ENCODE data around the gene OSTM1.

Gene OSTM1

GRCh38 chr6:108074359-108075144 lies at the start of gene OSTM1:
OSTM1 (minus strand) TSS chr6:108074741; CDS start chr6:108074651, 90 bp downstream.
- DNase-seq = peak; percentile 60

- no peak for DNase-seq
Measured at GRCh38 chr6:108123946-108124345, 49.4 kb upstream of the OSTM1 start.

GRCh38 chr6:108123481-108123929 lies 49.0 kb upstream of the OSTM1 start:
- DNase-seq = no peak

- DNase-seq = no peak
Measured at GRCh38 chr6:108121612-108122011, 47.1 kb upstream of the OSTM1 start.

GRCh38 chr6:108120311-108120710 lies 45.8 kb upstream of the OSTM1 start:
- DNase-seq = no peak

- DNase-seq = no peak
Measured at GRCh38 chr6:108119769-108120141, 45.2 kb upstream of the OSTM1 start.

GRCh38 chr6:108118810-108119768 lies 44.5 kb upstream of the OSTM1 start:
- no peak for DNase-seq

GRCh38 chr6:108118359-108118724 lies 43.8 kb upstream of the OSTM1 start:
- no peak for DNase-seq

- no peak for DNase-seq
Measured at GRCh38 chr6:108117427-108118358, 43.2 kb upstream of the OSTM1 start.

GRCh38 chr6:108116546-108117426 lies 42.2 kb upstream of the OSTM1 start:
- no peak for DNase-seq

- DNase-seq = no peak
Measured at GRCh38 chr6:108115598-108116058, 41.1 kb upstream of the OSTM1 start.

- DNase-seq = no peak
Measured at GRCh38 chr6:108114841-108115597, 40.5 kb upstream of the OSTM1 start.

GRCh38 chr6:108113557-108114519 lies 39.3 kb upstream of the OSTM1 start:
- DNase-seq = no peak

GRCh38 chr6:108108374-108108773 lies 33.8 kb upstream of the OSTM1 start:
- no peak for DNase-seq

- no peak for DNase-seq
Measured at GRCh38 chr6:108107102-108107501, 32.6 kb upstream of the OSTM1 start.

- no peak for DNase-seq
Measured at GRCh38 chr6:108106694-108107093, 32.2 kb upstream of the OSTM1 start.

GRCh38 chr6:108106261-108106660 lies 31.7 kb upstream of the OSTM1 start:
- no peak for DNase-seq

GRCh38 chr6:108105571-108105970 lies 31.0 kb upstream of the OSTM1 start:
- no peak for DNase-seq

GRCh38 chr6:108102965-108103364 lies 28.4 kb upstream of the OSTM1 start:
- no peak for DNase-seq

- DNase-seq = no peak
Measured at GRCh38 chr6:108100003-108100402, 25.5 kb upstream of the OSTM1 start.

Measured in SHP77 treated with DMSO at 0.1 percent for 48 hours (cell line).